Right lobe of liver (tissue), 4 donors: ENCODE measurements around the gene RASAL2.

Experiments
- CTCF ChIP-seq, 4 donors: fragments of 200-600 bp in 3 of 4; fragments of 450-650 bp in 1 of 4; IDR thresholded peaks; one replicate each; pipeline versions ENCODE4 v1.5.1 to v1.8.0; 2016 to 2022; ENCODE audit warnings: antibody characterized with exemption in 4 of 4, mild to moderate bottlenecking in 2 of 4
- POLR2A ChIP-seq: fragments of 450-650 bp; IDR thresholded peaks from one replicate; pipeline ENCODE4 v1.6.1; 2017; ENCODE audit warnings: antibody characterized with exemption, mild to moderate bottlenecking
- donor health status: DM: no; HTN: no; CAD: no.
- donor health status: DM: no; HTN: no; CAD: no.
- donor health status: DM: no; HTN: yes; CAD: no.

GRCh38 chr1:178126261-178126660 is 32.4 kb downstream of the RASAL2 start:
- TF ChIP-seq CTCF (IDR thresholded peaks at IDR 0.05), result no peak
- TF ChIP-seq POLR2A, result no peak
